CD14-positive monocyte (primary cell): ENCODE measurements around the gene LTBP1. TPM values are rescaled to one million over a fixed set of nuclear protein-coding genes. Genes with fewer than 3 reads are reported as not detected.

Experiments used
- DNase-seq, 3 donors: peaks; one replicate each; pipeline ENCODE4 v3.0.0-alpha.2; 2011 to 2022
- H2AFZ ChIP-seq: 2 replicates; pipeline ENCODE4 v1.6.0; 2012; ENCODE audit warnings: mild to moderate bottlenecking, low read depth, low read length, inconsistent platforms; ENCODE audit not compliant: insufficient read depth, poor library complexity, severe bottlenecking
- H3K27ac ChIP-seq, 2 donors: 1 replicate in 1 of 2; 2 replicates in 1 of 2; pipeline ENCODE4 v1.5.1; 2012 to 2013; ENCODE audit warnings: low read length in 2 of 2, control low read depth in 1 of 2, inconsistent platforms in 1 of 2, low read depth in 1 of 2, mild to moderate bottlenecking in 1 of 2
- H3K27me3 ChIP-seq, 2 donors: one replicate each; pipeline versions ENCODE4 v1.6.0 to v1.6.1; 2011 to 2013; ENCODE audit warnings: low read length in 2 of 2; ENCODE audit not compliant: control insufficient read depth in 2 of 2, insufficient read depth in 2 of 2
- H3K36me3 ChIP-seq, 2 donors: replicated peaks in 1 of 2; 1 replicate in 1 of 2; 2 replicates in 1 of 2; pipeline versions ENCODE4 v1.5.1 to v1.6.1; 2012 to 2013; ENCODE audit warnings: low read length in 2 of 2, control low read depth in 1 of 2, inconsistent platforms in 1 of 2, mild to moderate bottlenecking in 1 of 2; ENCODE audit not compliant: insufficient read depth in 2 of 2, control insufficient read depth in 1 of 2
- H3K4me1 ChIP-seq, 2 donors: 1 replicate in 1 of 2; 2 replicates in 1 of 2; pipeline versions ENCODE4 v1.5.1 to v1.6.1; 2012 to 2013; ENCODE audit warnings: low read length in 2 of 2, control low read depth in 1 of 2, inconsistent platforms in 1 of 2, mild to moderate bottlenecking in 1 of 2, moderate library complexity in 1 of 2; ENCODE audit not compliant: insufficient read depth in 2 of 2, control insufficient read depth in 1 of 2
- H3K4me2 ChIP-seq: replicated peaks from 2 replicates; pipeline ENCODE3; 2012; ENCODE audit warnings: low read length, moderate library complexity, mild to moderate bottlenecking; ENCODE audit not compliant: poor library complexity, severe bottlenecking; ENCODE audit errors: extremely low read depth
- H3K4me3 ChIP-seq, 3 experiments: fragments of 200-600 bp in 1 of 3; sonication (generic) in 1 of 3; replicated peaks in 1 of 3; 1 replicate in 2 of 3; 2 replicates in 1 of 3; pipeline ENCODE4 v1.5.1; 2011 to 2013; ENCODE audit warnings: low read length in 3 of 3, mild to moderate bottlenecking in 3 of 3, control low read depth in 2 of 3, low read depth in 2 of 3, inconsistent platforms in 1 of 3, moderate library complexity in 1 of 3
- H3K79me2 ChIP-seq: 2 replicates; pipeline ENCODE4 v1.6.0; 2012; ENCODE audit warnings: mild to moderate bottlenecking, control low read depth, inconsistent platforms, low read length, moderate library complexity; ENCODE audit not compliant: insufficient read depth
- H3K9ac ChIP-seq: 2 replicates; pipeline ENCODE4 v1.6.0; 2017; ENCODE audit warnings: low read length, mild to moderate bottlenecking; ENCODE audit not compliant: insufficient read depth, poor library complexity, severe bottlenecking
- H3K9me3 ChIP-seq, 2 donors: replicated peaks in 1 of 2; 1 replicate in 1 of 2; 2 replicates in 1 of 2; pipeline versions ENCODE4 v1.5.1 to v1.6.1; 2012 to 2013; ENCODE audit warnings: low read length in 2 of 2, control low read depth in 1 of 2; ENCODE audit not compliant: control insufficient read depth in 1 of 2, insufficient read depth in 1 of 2
- H4K20me1 ChIP-seq: 2 replicates; pipeline ENCODE4 v1.6.0; 2012; ENCODE audit warnings: mild to moderate bottlenecking, low read length, control low read depth, moderate library complexity; ENCODE audit not compliant: insufficient read depth
- H3K27ac Mint-ChIP-seq, 7 donors: one replicate each; pipeline ENCODE4 v1.8.0; 2020; ENCODE audit warnings: mild to moderate bottlenecking in 7 of 7, mixed read lengths in 7 of 7, moderate library complexity in 6 of 7, inconsistent platforms in 2 of 7
- H3K27me3 Mint-ChIP-seq, 3 donors: one replicate each; pipeline ENCODE4 v1.8.0; 2021 to 2022; ENCODE audit warnings: low read depth in 3 of 3, mild to moderate bottlenecking in 3 of 3, mixed read lengths in 3 of 3, moderate library complexity in 3 of 3, inconsistent platforms in 1 of 3
- H3K36me3 Mint-ChIP-seq, 2 donors: one replicate each; pipeline ENCODE4 v1.8.0; 2020; ENCODE audit warnings: mixed read lengths in 2 of 2, inconsistent platforms in 1 of 2, mild to moderate bottlenecking in 1 of 2
- H3K4me1 Mint-ChIP-seq: one replicate; pipeline ENCODE4 v1.8.0; 2020; ENCODE audit warnings: mild to moderate bottlenecking, mixed read lengths
- H3K4me3 Mint-ChIP-seq, 2 donors: one replicate each; pipeline ENCODE4 v1.8.0; 2020; ENCODE audit warnings: mild to moderate bottlenecking in 2 of 2, mixed read lengths in 2 of 2, moderate library complexity in 1 of 2
- H3K9me3 Mint-ChIP-seq, 7 donors: one replicate each; pipeline ENCODE4 v1.8.0; 2020 to 2022; ENCODE audit warnings: mixed read lengths in 7 of 7, mild to moderate bottlenecking in 6 of 7, moderate library complexity in 6 of 7, inconsistent platforms in 2 of 7
- CTCF ChIP-seq: fragments of 200-600 bp; IDR thresholded peaks from one replicate; pipeline ENCODE4 v1.8.0; 2022; ENCODE audit warnings: antibody characterized with exemption, mild to moderate bottlenecking
- WGBS: methylation state at CpG from one replicate; pipeline ENCODE4 v1.1.5; 2013; ENCODE audit warnings: missing lambda C conversion rate; ENCODE audit not compliant: insufficient coverage; 5-methylcytosine and 5-hydroxymethylcytosine counted together
- intact Hi-C, 2 donors: fragments of 100-400 bp; cut with micrococcal nuclease; formaldehyde crosslinking; loops; one replicate each; pipeline versions ENCODE4 v1.15.0 to v1.15.1; 2023
- polyA plus RNA-seq, 3 donors: library from polyadenylated mRNA; depleted of rRNA in 1 of 3; unstranded in 2 of 3; stranded (reverse) in 1 of 3; fragments of 300-500 nt in 2 of 3; fragments of >200 nt in 1 of 3; fragmentation: Illumina TruSeq in 2 of 3; gene quantifications; 1 replicate in 2 of 3; 2 replicates in 1 of 3; pipeline ENCODE4 v1.2.3, GENCODE V29; 2012 to 2021

Gene LTBP1
- polyA plus RNA-seq, 3 donors, result 0.18 to 0.24 TPM; not detected in 1

- H4K20me1 ChIP-seq, result no peaks in the 10 kb centered on the region
- H3K9me3 ChIP-seq, result no peaks in the 10 kb centered on the region
- H2AFZ ChIP-seq, result no peak overlapping the region
- H3K79me2 ChIP-seq, result no peaks in the 10 kb centered on the region
- intact Hi-C loops, result no loop called here
- H3K4me2 ChIP-seq, result no peak overlapping the region
- H3K4me3 Mint-ChIP-seq, result no peak overlapping the region
- no peaks in the 10 kb centered on the region for H3K36me3 Mint-ChIP-seq
- H3K27me3 Mint-ChIP-seq, result peaks cover 29 to 37% (median 30%) of the 10 kb centered on the region in 3 donors
- no peaks in the 10 kb centered on the region for H3K4me1 Mint-ChIP-seq
- no peak for TF ChIP-seq CTCF
- 100% methylated on average over 5 of the region's 12 CpGs for WGBS
- no peak overlapping the region for H3K27ac Mint-ChIP-seq
- no peak overlapping the region for H3K4me3 ChIP-seq
- H3K4me1 ChIP-seq, result no peaks in the 10 kb centered on the region
- H3K9ac ChIP-seq, result no peak overlapping the region
- no peak for DNase-seq
- no peak overlapping the region for H3K27ac ChIP-seq
- H3K36me3 ChIP-seq, result no peaks in the 10 kb centered on the region
- peaks cover 12 to 24% of the 10 kb centered on the region in 2 donors for H3K27me3 ChIP-seq
- H3K9me3 Mint-ChIP-seq, result peaks cover 0 to 6% (median 0%) of the 10 kb centered on the region in 7 donors
These were observed 14.6 kb upstream of the LTBP1 start for GRCh38 chr2:32931945-32932709.

DNA sequence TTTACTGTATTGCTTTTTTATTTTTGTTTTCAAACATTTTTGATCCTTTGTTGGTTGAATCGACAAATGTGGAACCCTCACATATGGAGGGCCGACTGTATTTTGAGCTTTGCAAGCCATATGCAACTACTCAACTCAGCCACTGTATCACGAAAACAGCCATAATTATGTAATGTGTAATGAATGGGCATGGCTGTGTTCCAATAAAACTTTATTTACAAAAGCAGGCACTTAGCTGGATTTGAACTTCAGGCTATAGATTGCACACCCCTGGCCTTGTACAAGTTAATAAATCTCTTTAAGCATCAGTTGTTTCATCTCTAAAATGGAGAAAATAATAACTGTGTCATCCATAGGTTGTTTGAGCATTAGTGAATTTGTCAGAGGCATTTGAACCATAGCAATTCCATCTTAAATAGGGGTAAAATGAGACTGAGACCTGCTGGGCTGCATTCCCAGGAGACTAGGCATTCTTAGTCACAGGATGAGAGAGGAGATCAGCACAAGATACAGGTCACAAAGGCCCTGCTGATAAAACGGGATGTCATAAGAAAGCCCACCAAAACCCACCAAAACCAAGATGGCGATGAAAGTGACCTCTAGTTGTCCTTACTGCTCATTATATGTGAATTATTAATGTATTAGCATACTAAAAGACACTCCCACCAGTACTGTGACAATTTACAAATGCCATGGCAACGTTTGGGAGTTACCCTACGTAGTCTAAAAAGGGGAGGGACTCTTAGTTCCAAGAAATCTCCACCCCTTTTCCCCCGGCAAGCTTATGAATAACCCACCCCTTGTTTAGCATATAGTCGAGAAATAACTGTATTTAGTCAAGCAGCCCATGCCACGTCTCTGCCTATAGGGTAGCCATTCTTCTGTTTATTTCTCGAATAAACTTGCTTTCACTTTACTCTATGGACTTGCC, 13.7 kb upstream of the LTBP1 start:
- H3K9ac ChIP-seq, result no peak overlapping the region

More for the DNA sequence above, 13.7 kb upstream of the LTBP1 start:
- Mint-ChIP-seq H3K9me3 (peaks cover 0 to 4% (median 0%) of the 10 kb centered on the region in 7 donors), H3K4me3 (no peak overlapping the region), H3K36me3 (no peaks in the 10 kb centered on the region), H3K27ac (no peak overlapping the region), H3K27me3 (peaks cover 24 to 39% (median 28%) of the 10 kb centered on the region in 3 donors), H3K4me1 (no peaks in the 10 kb centered on the region)
- DNase-seq, result no peak
- no peaks in the 10 kb centered on the region for H3K4me1 ChIP-seq
- intact Hi-C loops, result no loop called here
- H3K27ac ChIP-seq, result no peak overlapping the region
- no peak overlapping the region for H3K4me2 ChIP-seq
- H3K9me3 ChIP-seq, result no peaks in the 10 kb centered on the region
- H4K20me1 ChIP-seq, result no peaks in the 10 kb centered on the region
- no peaks in the 10 kb centered on the region for H3K36me3 ChIP-seq
- H3K4me3 ChIP-seq, result no peak overlapping the region
- TF ChIP-seq CTCF, result no peak
- H2AFZ ChIP-seq, result no peak overlapping the region
- WGBS, result 96% methylated on average over 4 of the region's 11 CpGs
- H3K27me3 ChIP-seq, result peaks cover 8 to 19% of the 10 kb centered on the region in 2 donors
- no peaks in the 10 kb centered on the region for H3K79me2 ChIP-seq
